GM21526 (cell line): Measurements from ENCODE around the gene CRMP1.
"Not testable (repeated sequence)": the region's sequence is repeated elsewhere in the genome, so short reads cannot be mapped to it uniquely, and the experiment has no call there.

Experiments used
- ATAC-seq: cut with Tn5 transposase; IDR thresholded peaks from one replicate; pipeline ENCODE4 v1.9.1; 2021; ENCODE audit warnings: moderate library complexity; ENCODE audit not compliant: unreplicated experiment, low FRiP score

The CRMP1 gene

DNA sequence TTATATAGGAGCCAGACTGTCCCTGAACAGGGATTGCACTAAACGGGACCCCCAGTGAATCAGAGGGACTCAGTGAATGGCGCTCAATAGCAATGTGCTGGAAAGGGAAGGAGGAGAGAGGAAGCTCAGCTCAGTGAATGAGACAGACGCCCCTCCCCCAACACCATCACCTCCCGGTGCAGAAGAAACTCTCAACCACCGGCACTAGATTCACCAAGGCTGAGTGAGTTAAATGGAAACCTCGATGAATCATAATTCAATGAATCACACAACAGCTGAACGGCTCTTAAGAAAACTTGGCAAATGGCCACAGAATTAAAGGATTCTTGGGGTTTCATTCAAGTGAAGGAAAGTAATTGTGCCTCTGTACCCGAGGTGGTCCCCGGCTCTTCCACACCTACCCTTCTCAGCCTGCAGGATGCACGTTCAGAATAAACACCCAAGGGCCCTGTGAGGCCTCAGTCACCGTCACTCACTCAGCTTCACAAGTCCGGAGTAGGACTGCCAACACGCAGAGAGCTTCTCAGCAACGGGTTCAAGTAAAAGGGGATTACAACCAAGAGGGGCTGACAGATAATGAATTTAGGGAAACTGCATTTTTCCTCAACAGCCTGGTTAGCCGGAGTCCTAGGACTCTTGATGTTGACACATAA is 29.3 kb downstream of the CRMP1 start:
- no peak for ATAC-seq

- ATAC-seq: no peak
Observed at GRCh38 chr4:5858020-5858769, 34.7 kb downstream of the CRMP1 start.

GRCh38 chr4:5857199-5857598 is 35.7 kb downstream of the CRMP1 start:
- ATAC-seq: no peak

- not testable (repeated sequence) for ATAC-seq
Observed at GRCh38 chr4:5856362-5856761, 36.5 kb downstream of the CRMP1 start.

DNA sequence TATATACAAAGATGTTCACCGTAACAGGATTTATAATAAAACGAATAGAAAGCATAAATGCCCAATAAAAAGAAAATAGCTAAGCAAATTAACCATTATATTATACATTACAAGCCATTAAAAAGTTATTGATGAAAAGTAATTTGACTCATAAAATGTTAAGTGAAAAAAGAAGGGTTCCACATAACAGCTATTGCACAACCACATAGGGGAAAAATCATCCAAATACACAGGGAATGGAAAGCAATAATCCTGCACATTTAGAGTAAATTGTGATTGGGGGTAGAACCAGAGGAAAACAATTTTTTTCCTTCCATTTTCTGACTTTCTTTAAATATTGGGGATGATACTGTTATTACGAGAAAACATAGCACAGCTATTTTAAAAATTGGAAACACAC is 38.0 kb downstream of the CRMP1 start:
- ATAC-seq: no peak

DNA sequence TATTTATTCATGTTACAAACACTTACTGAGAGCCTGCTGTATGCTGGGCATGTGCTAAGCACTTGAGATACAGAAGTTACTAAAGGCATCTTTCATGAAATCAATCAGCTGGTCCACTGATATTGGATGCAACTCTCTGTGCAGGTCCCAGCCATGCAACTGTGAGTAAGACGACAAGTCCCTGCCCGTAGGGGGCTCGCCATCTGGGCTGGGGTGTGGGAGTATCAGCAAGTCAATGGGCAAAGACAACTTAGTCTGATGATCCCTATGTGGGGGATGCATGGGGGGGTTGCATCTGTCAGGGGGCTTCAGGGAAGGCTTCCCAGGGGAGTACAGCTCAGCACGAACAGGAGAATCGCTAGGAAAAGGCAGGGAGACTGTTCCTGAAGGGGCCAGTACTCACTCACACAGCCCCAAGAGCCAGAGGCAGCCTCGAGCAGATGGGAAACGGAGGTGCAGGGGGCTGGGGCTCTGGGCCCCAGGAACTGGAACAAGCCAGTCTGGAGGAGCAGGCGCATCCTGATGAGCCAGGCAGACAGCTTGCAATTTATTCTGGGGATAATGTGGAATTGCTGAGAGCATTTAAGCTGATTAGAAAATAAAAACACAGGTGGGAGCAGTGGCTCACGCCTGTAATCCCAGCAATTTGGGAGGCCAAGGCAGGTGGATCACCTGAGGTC is 40.2 kb downstream of the CRMP1 start:
- ATAC-seq: no peak

DNA sequence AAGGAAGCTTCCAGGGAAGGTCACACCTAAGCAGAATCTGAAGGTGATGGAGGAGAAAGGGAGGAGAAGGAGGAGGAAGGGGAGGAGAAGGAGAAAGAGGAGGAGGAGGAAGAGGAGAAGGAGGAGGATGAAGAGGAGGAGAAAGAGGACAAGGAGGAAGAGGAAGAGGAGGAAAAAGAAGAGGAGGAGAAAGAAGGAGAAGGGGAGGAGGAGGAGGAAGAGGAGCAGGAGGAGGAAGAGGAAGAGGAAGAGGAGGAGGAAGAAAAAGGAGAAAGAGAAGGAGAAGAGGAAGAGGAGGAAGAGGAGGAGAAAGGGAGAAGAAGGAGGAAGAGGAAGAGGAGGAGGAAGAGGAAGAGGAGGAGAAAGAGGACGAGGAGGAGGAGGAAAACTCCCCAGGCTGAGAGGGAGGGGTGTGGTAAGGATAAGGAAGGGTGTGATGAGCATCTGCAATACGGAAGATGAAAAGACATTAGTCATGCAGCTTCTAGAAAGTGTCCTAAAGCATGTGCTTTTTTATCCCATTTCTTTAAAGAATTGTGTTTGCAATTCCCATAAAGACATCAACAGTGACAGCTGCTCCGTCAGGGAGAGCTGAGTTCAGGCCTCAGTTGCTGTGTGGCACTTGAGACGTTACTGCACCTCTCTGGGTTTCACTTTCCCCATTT is 41.1 kb downstream of the CRMP1 start:
- ATAC-seq: no peak

- no peak for ATAC-seq
Observed at GRCh38 chr4:5845035-5845905, 47.6 kb downstream of the CRMP1 start.

GRCh38 chr4:5843573-5844530 is 49.0 kb downstream of the CRMP1 start:
- ATAC-seq: no peak

DNA sequence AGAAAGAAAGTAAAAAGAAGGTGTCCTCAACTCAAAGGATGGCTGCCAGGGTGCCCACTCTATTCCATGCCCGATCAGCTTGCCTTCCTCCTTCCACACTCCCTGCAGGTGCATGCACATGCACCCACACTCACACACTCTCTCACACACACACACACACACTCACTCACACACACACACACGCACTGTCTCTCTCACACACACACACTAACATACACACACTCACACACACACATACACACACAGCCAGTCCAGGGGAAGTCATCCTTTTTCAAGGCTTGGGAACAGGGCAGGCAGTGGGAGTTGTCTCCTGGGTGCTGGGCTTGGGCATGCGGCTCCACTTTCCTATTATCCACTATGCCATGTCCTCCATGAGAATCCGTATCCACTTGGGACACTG is 50.4 kb downstream of the CRMP1 start:
- no peak for ATAC-seq

GRCh38 chr4:5839751-5840674 is 52.9 kb downstream of the CRMP1 start:
- ATAC-seq: no peak

DNA sequence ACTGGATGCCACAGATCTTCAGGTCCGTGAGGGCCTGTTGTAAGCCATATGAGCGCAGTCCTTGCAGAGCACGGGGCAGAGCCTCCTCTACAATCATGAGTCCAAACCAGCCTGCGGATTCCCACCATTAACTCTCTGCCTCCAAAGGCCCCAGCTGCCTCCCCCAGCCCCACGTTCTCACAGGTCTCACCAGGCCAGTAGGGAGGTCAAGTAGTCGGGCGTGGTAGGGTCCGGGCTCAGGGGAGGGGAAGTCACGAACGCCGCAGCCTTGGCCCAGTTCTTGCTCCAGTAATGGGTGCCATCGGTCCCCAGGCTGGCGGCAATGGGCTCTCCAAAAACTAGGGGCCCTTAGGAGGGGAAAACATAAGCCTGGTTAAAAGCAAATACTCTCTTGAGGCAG is 53.6 kb downstream of the CRMP1 start:
- ATAC-seq: no peak

DNA sequence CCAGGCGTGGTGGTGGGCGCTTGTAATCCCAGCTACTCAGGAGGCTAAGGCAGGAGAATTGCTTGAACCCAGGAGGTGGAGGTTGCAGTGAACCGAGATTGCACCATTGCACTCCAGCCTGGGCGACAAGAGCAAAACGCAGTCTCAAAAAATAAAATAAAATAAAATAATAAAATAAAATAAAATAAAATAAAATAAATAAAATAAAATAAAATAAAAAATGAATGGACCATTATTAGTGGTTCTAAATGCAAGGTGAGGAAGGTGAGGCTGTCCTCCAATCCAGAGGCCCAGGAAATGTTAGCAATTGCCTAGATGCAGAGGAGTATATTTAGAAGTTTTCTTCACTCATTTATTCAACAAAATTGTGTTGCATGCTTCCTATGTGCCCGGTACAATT is 55.4 kb downstream of the CRMP1 start:
- ATAC-seq: not testable (repeated sequence)

DNA sequence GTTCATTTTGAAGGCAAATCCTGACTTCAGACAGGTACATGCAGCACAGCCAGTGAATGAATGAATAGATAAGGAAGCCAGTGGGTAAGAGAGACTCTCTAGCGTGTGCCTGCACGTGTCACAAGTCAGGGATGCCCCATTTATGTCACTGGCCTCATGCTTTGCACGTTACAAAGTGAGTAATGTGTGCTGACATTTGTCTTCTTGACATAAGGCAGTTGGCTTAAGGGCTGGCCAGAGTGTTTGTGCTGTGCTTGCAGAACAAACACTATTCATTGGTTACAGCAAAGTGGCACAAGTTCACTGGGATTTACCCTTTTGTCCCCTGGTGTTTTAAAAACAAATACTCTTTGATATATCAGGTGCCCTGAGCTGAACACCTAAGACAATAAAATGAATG is 55.9 kb downstream of the CRMP1 start:
- no peak for ATAC-seq

GRCh38 chr4:5828005-5828391 is 64.9 kb downstream of the CRMP1 start:
- ATAC-seq: no peak

- no peak for ATAC-seq
Observed at GRCh38 chr4:5827108-5828004, 65.5 kb downstream of the CRMP1 start.

- no peak for ATAC-seq
Observed at GRCh38 chr4:5826437-5827107, 66.3 kb downstream of the CRMP1 start.
